Bronchial epithelial cell (primary cell): Measurements from ENCODE around the gene SHANK3. TPM values are rescaled to one million over a fixed set of nuclear protein-coding genes. Genes with fewer than 3 reads are reported as not detected.

Experiments
- DNase-seq: peaks from one replicate; pipeline ENCODE4 v3.0.0-alpha.2; 2010; ENCODE audit warnings: low read depth
- FAIRE-seq: peaks from 2 replicates; lab custom pipeline; 2011; peaks lifted over from hg19 to GRCh38; lab: Jason Lieb, UNC
- H3K27me3 ChIP-seq: 2 replicates; pipeline ENCODE4 v1.5.1; 2011; ENCODE audit warnings: low read length; ENCODE audit not compliant: control insufficient read depth, insufficient read depth
- H3K36me3 ChIP-seq: 2 replicates; pipeline ENCODE4 v1.5.1; 2011; ENCODE audit warnings: low read length; ENCODE audit not compliant: control insufficient read depth, insufficient read depth
- H3K4me3 ChIP-seq: 2 replicates; pipeline ENCODE4 v1.5.1; 2011; ENCODE audit warnings: mild to moderate bottlenecking, low read depth, low read length, control low read depth
- total RNA-seq: library from RNA; depleted of rRNA; stranded (reverse); fragments of >200 nt; gene quantifications from 2 replicates; pipeline ENCODE4 v1.2.1, GENCODE V29; 2014
- TF ChIP-seq, protein P1 (sequence below): IDR thresholded peaks from 2 replicates; pipeline ENCODE4 v1.5.1; 2011; ENCODE audit warnings: mild to moderate bottlenecking, moderate library complexity, low read length, control low read depth, inconsistent platforms; ENCODE audit not compliant: insufficient read depth, severe bottlenecking

The SHANK3 gene
- total RNA-seq, 1 donor from 2014 or later, result 0.79 TPM

DNA sequence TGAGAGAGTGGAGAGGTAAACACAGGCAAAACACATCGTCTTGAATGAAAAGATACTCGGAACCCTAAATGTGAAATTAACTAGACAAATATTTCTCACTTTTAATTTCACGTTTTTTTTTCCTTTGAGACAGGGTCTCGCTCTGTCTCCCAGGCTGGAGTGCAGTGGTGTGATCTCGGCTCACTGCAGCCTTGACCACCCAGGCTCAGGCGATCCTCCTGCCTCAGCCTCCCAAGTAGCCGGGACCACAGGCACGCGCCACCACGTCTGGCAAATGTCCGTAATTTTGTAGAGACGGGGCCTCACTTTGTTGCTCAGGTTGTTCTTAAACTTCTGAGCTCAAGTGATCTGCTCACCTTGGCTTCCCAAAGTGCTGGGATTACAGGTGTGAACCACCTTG is 7.4 kb upstream of the SHANK3 start:
- Histone ChIP-seq H3K4me3 (no peak overlapping the region), H3K27me3 (no peaks in the 10 kb centered on the region), H3K36me3 (no peaks in the 10 kb centered on the region)
- FAIRE-seq (no peak), DNase-seq (no peak)
- TF ChIP-seq, protein P1, sequence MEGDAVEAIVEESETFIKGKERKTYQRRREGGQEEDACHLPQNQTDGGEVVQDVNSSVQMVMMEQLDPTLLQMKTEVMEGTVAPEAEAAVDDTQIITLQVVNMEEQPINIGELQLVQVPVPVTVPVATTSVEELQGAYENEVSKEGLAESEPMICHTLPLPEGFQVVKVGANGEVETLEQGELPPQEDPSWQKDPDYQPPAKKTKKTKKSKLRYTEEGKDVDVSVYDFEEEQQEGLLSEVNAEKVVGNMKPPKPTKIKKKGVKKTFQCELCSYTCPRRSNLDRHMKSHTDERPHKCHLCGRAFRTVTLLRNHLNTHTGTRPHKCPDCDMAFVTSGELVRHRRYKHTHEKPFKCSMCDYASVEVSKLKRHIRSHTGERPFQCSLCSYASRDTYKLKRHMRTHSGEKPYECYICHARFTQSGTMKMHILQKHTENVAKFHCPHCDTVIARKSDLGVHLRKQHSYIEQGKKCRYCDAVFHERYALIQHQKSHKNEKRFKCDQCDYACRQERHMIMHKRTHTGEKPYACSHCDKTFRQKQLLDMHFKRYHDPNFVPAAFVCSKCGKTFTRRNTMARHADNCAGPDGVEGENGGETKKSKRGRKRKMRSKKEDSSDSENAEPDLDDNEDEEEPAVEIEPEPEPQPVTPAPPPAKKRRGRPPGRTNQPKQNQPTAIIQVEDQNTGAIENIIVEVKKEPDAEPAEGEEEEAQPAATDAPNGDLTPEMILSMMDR, result no peak

DNA sequence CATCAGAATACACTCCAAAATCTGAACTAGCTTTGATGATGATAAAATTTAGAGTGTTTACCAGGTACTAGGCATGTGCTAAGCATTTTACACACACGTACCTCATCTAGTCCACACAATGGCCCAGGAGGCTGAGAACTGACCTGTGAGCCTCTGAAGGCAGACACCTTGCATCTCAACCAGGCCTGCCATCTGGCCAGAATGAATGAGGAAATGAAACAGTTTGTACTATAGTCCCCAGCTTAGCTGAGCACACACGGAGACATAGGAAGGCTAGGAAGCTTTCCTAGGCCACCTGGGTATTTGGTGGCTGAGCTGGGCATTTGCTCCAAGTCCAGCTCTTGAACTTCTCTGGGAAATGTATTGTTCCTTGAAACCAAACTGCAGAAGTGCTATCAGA is 6.9 kb upstream of the SHANK3 start:
- Histone ChIP-seq H3K4me3 (no peak overlapping the region), H3K27me3 (no peaks in the 10 kb centered on the region), H3K36me3 (no peaks in the 10 kb centered on the region)
- no peak for DNase-seq
- no peak for FAIRE-seq
- TF ChIP-seq, protein P1, result no peak

DNA sequence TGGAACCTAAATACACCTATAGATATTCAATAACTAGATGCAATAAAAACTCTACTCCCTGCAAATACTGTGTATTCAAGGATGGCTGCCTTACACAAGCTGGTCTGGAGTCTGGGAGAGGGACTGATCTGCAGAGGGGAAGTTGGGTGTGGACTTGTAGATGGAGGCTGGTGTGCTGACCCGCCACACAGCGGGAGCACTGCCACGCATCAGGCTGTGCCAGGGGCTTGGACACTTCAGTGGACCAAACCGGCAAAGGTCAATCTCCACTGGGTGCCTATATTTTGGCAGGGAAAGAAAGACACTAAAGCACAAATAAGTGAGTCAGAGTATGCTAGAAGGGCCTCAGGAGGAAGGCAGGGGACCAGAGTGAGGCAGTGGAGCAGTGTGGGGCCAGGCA is 2.1 kb upstream of the SHANK3 start:
- FAIRE-seq, result no peak
- TF ChIP-seq, protein P1, result no peak
- Histone ChIP-seq H3K4me3 (no peak overlapping the region), H3K36me3 (no peaks in the 10 kb centered on the region), H3K27me3 (no peaks in the 10 kb centered on the region)
- no peak for DNase-seq

DNA sequence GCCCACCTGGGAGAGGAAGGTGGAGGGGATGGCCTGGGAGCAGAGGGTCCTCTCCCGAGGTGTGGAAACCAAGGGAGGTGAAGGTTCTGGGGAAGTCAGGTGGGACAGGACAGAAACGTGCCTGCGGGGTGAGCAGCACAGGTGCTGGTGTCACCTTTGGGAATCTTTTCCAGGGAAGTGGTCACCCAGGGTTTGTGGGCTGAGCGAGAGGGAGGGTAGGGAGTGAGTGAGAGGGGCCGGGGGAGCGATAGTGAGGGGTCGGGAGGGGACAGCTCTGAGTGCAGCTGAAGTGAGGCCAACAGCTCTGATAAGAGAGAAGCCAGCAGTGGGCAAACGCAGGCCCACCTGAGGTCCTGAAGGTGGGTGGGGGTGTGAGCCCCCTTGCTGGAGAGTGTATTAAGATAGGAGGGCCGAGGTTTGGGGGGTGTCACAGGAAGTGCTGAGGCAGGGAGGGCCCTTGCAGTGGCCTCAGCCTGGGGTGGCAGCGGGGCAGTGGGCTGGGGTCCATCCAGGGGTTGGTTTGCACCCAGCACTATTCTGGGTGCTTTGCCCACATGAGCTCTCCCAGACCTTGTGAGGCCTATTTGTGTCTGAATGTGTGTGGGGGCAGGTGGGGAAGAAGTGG is 1.6 kb upstream of the SHANK3 start:
- Histone ChIP-seq H3K4me3 (no peak overlapping the region), H3K36me3 (no peaks in the 10 kb centered on the region), H3K27me3 (no peaks in the 10 kb centered on the region)
- FAIRE-seq (no peak), DNase-seq (no peak)
- TF ChIP-seq, protein P1, result no peak

DNA sequence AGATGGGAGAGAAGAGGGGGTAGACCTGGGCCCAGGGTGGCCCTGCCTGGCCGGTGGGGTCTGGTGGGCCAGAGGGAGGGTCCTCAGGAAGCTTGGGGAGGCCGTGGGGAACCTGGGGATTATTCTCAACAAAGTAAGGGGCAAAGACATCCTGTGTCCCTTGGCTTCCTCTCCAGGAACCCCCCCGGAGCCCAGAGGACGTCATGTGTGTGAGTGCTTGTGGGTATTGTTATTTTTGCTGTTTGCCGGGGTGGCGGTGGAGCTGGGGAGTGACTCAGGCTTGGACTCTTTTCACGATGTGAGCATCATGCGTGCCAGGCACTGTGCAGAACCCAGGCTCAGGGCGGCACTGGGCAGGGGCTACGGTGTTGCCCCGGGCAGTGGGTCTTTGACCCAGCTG is 982 bp upstream of the SHANK3 start:
- TF ChIP-seq, protein P1, result no peak
- Histone ChIP-seq H3K36me3 (no peaks in the 10 kb centered on the region), H3K4me3 (no peak overlapping the region), H3K27me3 (no peaks in the 10 kb centered on the region)
- DNase-seq, result no peak
- no peak for FAIRE-seq

DNA sequence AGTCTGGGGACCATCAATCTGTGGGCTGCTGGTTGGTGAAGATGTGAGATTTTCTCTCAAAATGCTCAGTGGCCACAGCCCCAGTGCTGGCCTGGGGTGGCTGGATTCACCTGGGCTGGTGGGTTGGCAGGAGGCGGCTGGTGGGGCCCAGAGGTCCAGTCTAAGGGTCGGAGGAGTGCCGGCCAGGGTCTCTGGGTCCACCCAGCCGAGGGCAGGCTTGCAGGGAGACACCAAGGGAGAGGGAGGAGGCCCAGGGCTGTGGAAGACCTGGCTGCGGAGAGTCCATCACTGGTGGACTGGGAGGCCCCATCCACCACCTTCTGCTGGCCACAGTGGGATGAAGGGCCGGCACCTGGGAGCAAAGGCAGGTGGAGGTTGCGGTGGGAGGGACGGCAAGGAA is 582 bp upstream of the SHANK3 start:
- DNase-seq (no peak), FAIRE-seq (no peak)
- Histone ChIP-seq H3K27me3 (no peaks in the 10 kb centered on the region), H3K4me3 (no peak overlapping the region), H3K36me3 (no peaks in the 10 kb centered on the region)
- TF ChIP-seq, protein P1, result no peak
